ENCODE data around the gene USP25. TPM values are rescaled to one million over a fixed set of nuclear protein-coding genes. Genes with fewer than 3 reads are reported as not detected.

USP25 gene
- total and polyA plus RNA-seq, 2 experiments from 2014 or later, result 11.8 to 49.2 TPM

GRCh38 chr21:15809818-15810217, 80.0 kb downstream of the USP25 start (continued):
- no peak for TF ChIP-seq REST (IDR thresholded peaks at IDR 0.05; ENCODE audit: unreplicated experiment)

GRCh38 chr21:15815285-15815684, 85.5 kb downstream of the USP25 start:
- H3K4me1 ChIP-seq (ENCODE audit: insufficient read depth), result peaks cover 7% of the 10 kb centered on the region
- no peak overlapping the region for H3K27ac ChIP-seq (ENCODE audit: low read depth)
- no peaks in the 10 kb centered on the region for H3K9me2 ChIP-seq (ENCODE audit: insufficient read depth)
- no peak for ATAC-seq
- no peaks in the 10 kb centered on the region for H4K20me1 ChIP-seq (replicated peaks; ENCODE audit: insufficient read depth)
- DNase-seq (ENCODE audit: low spot score), result no peak
- H3K79me2 ChIP-seq (replicated peaks; ENCODE audit: insufficient read depth), result peaks cover 35% of the 10 kb centered on the region
- H3K27me3 ChIP-seq (ENCODE audit: insufficient read depth), result no peaks in the 10 kb centered on the region
- Mint-ChIP-seq H3K4me3 (no peak overlapping the region), H3K9me3 (peaks cover 37% of the 10 kb centered on the region), H3K36me3 (ENCODE audit: low read depth) (peaks cover 78% of the 10 kb centered on the region), H3K4me1 (peaks cover 6% of the 10 kb centered on the region), H3K27ac (no peak overlapping the region), H3K27me3 (ENCODE audit: insufficient read depth, low read depth, poor library complexity) (peaks cover 5% of the 10 kb centered on the region)
- no peak overlapping the region for H3K4me3 ChIP-seq
- TF ChIP-seq CTCF (conservative IDR thresholded peaks at IDR 0.05; ENCODE audit: low read depth in 2 of 2), result no peak; a peak in 1 of 4 replicates
- TF ChIP-seq JUNB (IDR thresholded peaks at IDR 0.05; ENCODE audit: unreplicated experiment), result no peak
- TF ChIP-seq EZH2phosphoT487 (IDR thresholded peaks at IDR 0.05; ENCODE audit: unreplicated experiment), result no peak
- no peak for TF ChIP-seq STAT1 (IDR thresholded peaks at IDR 0.05; ENCODE audit: unreplicated experiment)
- no peak for TF ChIP-seq NANOG (IDR thresholded peaks at IDR 0.05; ENCODE audit: borderline replicate concordance)
- no peak for TF ChIP-seq ZNF114 (CRISPR knock-in tag; IDR thresholded peaks at IDR 0.05)
- TF ChIP-seq CREB1 (CRISPR knock-in tag; IDR thresholded peaks at IDR 0.05; ENCODE audit: low read depth), result no peak
- H3F3A ChIP-seq (replicated peaks; ENCODE audit: low read depth), result no peaks in the 10 kb centered on the region
- no peak overlapping the region for H2AFZ ChIP-seq
- H3K4me2 ChIP-seq, result no peak overlapping the region
- H3K36me3 ChIP-seq (ENCODE audit: insufficient read depth), result peaks cover 5% of the 10 kb centered on the region; the same call in 1 of the 2 replicates

GRCh38 chr21:15820327-15820726, 90.5 kb downstream of the USP25 start:
- H3K79me2 ChIP-seq (replicated peaks; ENCODE audit: insufficient read depth), result peaks cover 21% of the 10 kb centered on the region
- H3K36me3 ChIP-seq (ENCODE audit: insufficient read depth), result peaks cover 5% of the 10 kb centered on the region; the same call in 1 of the 2 replicates
- H2AFZ ChIP-seq, result no peak overlapping the region
- H3F3A ChIP-seq (replicated peaks; ENCODE audit: low read depth), result no peaks in the 10 kb centered on the region
- Mint-ChIP-seq H3K27ac (no peak overlapping the region), H3K36me3 (ENCODE audit: low read depth) (peaks cover 39% of the 10 kb centered on the region), H3K27me3 (ENCODE audit: insufficient read depth, low read depth, poor library complexity) (peaks cover 2% of the 10 kb centered on the region), H3K4me1 (peaks cover 9% of the 10 kb centered on the region), H3K9me3 (peaks cover 11% of the 10 kb centered on the region), H3K4me3 (no peak overlapping the region)
- no peaks in the 10 kb centered on the region for H3K9me2 ChIP-seq (ENCODE audit: insufficient read depth)
- H4K20me1 ChIP-seq (replicated peaks; ENCODE audit: insufficient read depth), result no peaks in the 10 kb centered on the region
- DNase-seq (ENCODE audit: low spot score) (no peak), ATAC-seq (no peak)
- H3K4me2 ChIP-seq, result no peak overlapping the region
- peaks cover 7% of the 10 kb centered on the region for H3K4me1 ChIP-seq (ENCODE audit: insufficient read depth)
- H3K27me3 ChIP-seq (ENCODE audit: insufficient read depth), result no peaks in the 10 kb centered on the region
- H3K4me3 ChIP-seq, result no peak overlapping the region
- no peak overlapping the region for H3K27ac ChIP-seq (ENCODE audit: low read depth)
- TF ChIP-seq CREB1 (CRISPR knock-in tag; IDR thresholded peaks at IDR 0.05; ENCODE audit: low read depth) (no peak), POLR2AphosphoS5 (IDR thresholded peaks at IDR 0.05; ENCODE audit: low read depth) (no peak), STAT1 (IDR thresholded peaks at IDR 0.05; ENCODE audit: unreplicated experiment) (no peak)

Measured in GM23338 (cell line).